Liver (tissue), 3 donors: ENCODE measurements around the gene CSNK1D.

Source experiments
- JUND ChIP-seq, 2 donors: IDR thresholded peaks; 2 replicates each; pipeline ENCODE4 v1.6.1; 2016; ENCODE audit warnings: antibody characterized with exemption in 2 of 2
- SP1 ChIP-seq: IDR thresholded peaks from 2 replicates; pipeline ENCODE4 v1.6.1; 2018; ENCODE audit warnings: antibody characterized with exemption, mild to moderate bottlenecking
- YY1 ChIP-seq: IDR thresholded peaks from 2 replicates; pipeline ENCODE4 v1.6.1; 2016; ENCODE audit warnings: antibody characterized with exemption, mild to moderate bottlenecking
- TF ChIP-seq, protein P1 (sequence below): fragments of 150-350 bp; IDR thresholded peaks from 2 replicates; pipeline ENCODE4 v1.5.1; 2017; ENCODE audit warnings: improper control_type of control experiment, low read depth, low read length; ENCODE audit not compliant: missing input control
- donor health status: healthy.
- donor health status: healthy.

DNA sequence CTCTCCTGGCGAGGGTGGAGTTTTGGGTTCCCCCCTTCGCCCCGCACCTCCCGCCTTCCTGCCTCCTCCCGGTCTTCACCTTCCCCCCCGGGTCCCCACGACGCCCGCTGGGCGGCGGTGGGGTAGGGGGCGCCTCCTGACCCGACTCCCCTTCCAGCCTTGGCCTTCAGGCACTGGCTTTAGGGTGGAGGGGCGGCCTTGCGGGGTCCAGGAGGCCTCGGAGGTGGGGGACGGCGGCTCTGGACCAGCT is 42.3 kb downstream of the CSNK1D start:
- TF ChIP-seq SP1 (no peak), JUND (IDR thresholded peaks at IDR 0.05) (no peak), YY1 (no peak)
- TF ChIP-seq, protein P1, sequence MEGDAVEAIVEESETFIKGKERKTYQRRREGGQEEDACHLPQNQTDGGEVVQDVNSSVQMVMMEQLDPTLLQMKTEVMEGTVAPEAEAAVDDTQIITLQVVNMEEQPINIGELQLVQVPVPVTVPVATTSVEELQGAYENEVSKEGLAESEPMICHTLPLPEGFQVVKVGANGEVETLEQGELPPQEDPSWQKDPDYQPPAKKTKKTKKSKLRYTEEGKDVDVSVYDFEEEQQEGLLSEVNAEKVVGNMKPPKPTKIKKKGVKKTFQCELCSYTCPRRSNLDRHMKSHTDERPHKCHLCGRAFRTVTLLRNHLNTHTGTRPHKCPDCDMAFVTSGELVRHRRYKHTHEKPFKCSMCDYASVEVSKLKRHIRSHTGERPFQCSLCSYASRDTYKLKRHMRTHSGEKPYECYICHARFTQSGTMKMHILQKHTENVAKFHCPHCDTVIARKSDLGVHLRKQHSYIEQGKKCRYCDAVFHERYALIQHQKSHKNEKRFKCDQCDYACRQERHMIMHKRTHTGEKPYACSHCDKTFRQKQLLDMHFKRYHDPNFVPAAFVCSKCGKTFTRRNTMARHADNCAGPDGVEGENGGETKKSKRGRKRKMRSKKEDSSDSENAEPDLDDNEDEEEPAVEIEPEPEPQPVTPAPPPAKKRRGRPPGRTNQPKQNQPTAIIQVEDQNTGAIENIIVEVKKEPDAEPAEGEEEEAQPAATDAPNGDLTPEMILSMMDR, result no peak
